WTC11 (cell line): ENCODE measurements around the gene COG5. TPM values are rescaled to one million over a fixed set of nuclear protein-coding genes. Genes with fewer than 3 reads are reported as not detected.

ENCODE experiments used
- ATAC-seq: fragments of 200-7000 bp; cut with Tn5 transposase; 2 replicates; pipeline ENCODE4 v1.10.0; 2021; ENCODE audit warnings: mild to moderate bottlenecking, moderate library complexity
- CTCF ChIA-PET: fragments of 300-600 bp; sonication (Branson Sonifier 250); formaldehyde crosslinking; loops from one replicate; lab custom pipeline; 2021; ENCODE audit warnings: antibody characterized with exemption; lab: Charles Lee
- POLR2A ChIA-PET: fragments of 350-600 bp; sonication (Branson Sonifier 250); formaldehyde crosslinking; loops from one replicate; lab custom pipeline; 2021; ENCODE audit warnings: antibody characterized with exemption; lab: Charles Lee
- DNase-seq: peaks from one replicate; pipeline ENCODE4 v3.0.0; 2021; ENCODE audit warnings: low spot score
- H3K27ac Mint-ChIP-seq: 2 replicates; pipeline ENCODE4 v1.8.0; 2021; ENCODE audit warnings: mixed read lengths
- H3K27me3 Mint-ChIP-seq: 2 replicates; pipeline ENCODE4 v1.8.0; 2021; ENCODE audit warnings: low read depth, mild to moderate bottlenecking, moderate library complexity, mixed read lengths
- H3K36me3 Mint-ChIP-seq: 2 replicates; pipeline ENCODE4 v1.8.0; 2021; ENCODE audit warnings: mixed read lengths
- H3K4me1 Mint-ChIP-seq: 2 replicates; pipeline ENCODE4 v1.8.0; 2022; ENCODE audit warnings: mixed read lengths
- H3K4me3 Mint-ChIP-seq: 2 replicates; pipeline ENCODE4 v1.8.0; 2021; ENCODE audit warnings: mild to moderate bottlenecking, moderate library complexity, mixed read lengths
- H3K9me3 Mint-ChIP-seq: 2 replicates; pipeline ENCODE4 v1.8.0; 2021; ENCODE audit warnings: mixed read lengths
- E2F5 ChIP-seq: sonication (generic); formaldehyde crosslinking; IDR thresholded peaks from 2 replicates; pipeline ENCODE4 v1.8.1; 2022; ENCODE audit warnings: mild to moderate bottlenecking, moderate library complexity, missing genetic modification reagents
- EMX1 ChIP-seq: fragments of 250-450 bp; sonication (Bioruptor Pico); IDR thresholded peaks from 2 replicates; pipeline ENCODE4 v1.8.0; 2021; ENCODE audit warnings: mild to moderate bottlenecking
- GABPB1 ChIP-seq: sonication (generic); formaldehyde crosslinking; IDR thresholded peaks from 2 replicates; pipeline ENCODE4 v1.8.1; 2023; ENCODE audit warnings: mild to moderate bottlenecking, missing genetic modification reagents
- GTF2I ChIP-seq: fragments of 250-450 bp; sonication (Bioruptor Pico); conservative IDR thresholded peaks from 2 replicates; pipeline ENCODE4 v1.4.0; 2021; ENCODE audit warnings: mild to moderate bottlenecking
- HMGXB4 ChIP-seq: sonication (generic); formaldehyde crosslinking; IDR thresholded peaks from 2 replicates; pipeline ENCODE4 v1.8.1; 2023; ENCODE audit warnings: mild to moderate bottlenecking, moderate library complexity, missing genetic modification reagents
- JAZF1 ChIP-seq: fragments of 250-450 bp; sonication (Bioruptor Pico); IDR thresholded peaks from 2 replicates; pipeline ENCODE4 v1.9.0; 2021; ENCODE audit warnings: moderate library complexity, mild to moderate bottlenecking, inconsistent platforms
- MAX ChIP-seq: sonication (generic); formaldehyde crosslinking; IDR thresholded peaks from 2 replicates; pipeline ENCODE4 v1.8.0; 2022; ENCODE audit warnings: mild to moderate bottlenecking, missing genetic modification reagents
- MXD4 ChIP-seq: fragments of 250-450 bp; sonication (Bioruptor Pico); IDR thresholded peaks from 2 replicates; pipeline ENCODE4 v1.8.0; 2021; ENCODE audit warnings: mild to moderate bottlenecking, moderate library complexity, borderline replicate concordance
- MYBL2 ChIP-seq: sonication (generic); formaldehyde crosslinking; IDR thresholded peaks from 2 replicates; pipeline ENCODE4 v1.8.1; 2023; ENCODE audit warnings: mild to moderate bottlenecking, moderate library complexity, missing genetic modification reagents
- NFE2L1 ChIP-seq: sonication (generic); formaldehyde crosslinking; IDR thresholded peaks from 2 replicates; pipeline ENCODE4 v1.8.1; 2023; ENCODE audit warnings: missing genetic modification reagents
- SMAD3 ChIP-seq: sonication (generic); formaldehyde crosslinking; IDR thresholded peaks from 2 replicates; pipeline ENCODE4 v1.8.0; 2022; ENCODE audit warnings: missing genetic modification reagents, mild to moderate bottlenecking, borderline replicate concordance
- SOX15 ChIP-seq: fragments of 250-450 bp; sonication (Bioruptor Pico); IDR thresholded peaks from 2 replicates; pipeline ENCODE4 v1.9.0; 2021; ENCODE audit warnings: mild to moderate bottlenecking
- SP1 ChIP-seq: sonication (generic); formaldehyde crosslinking; conservative IDR thresholded peaks from 2 replicates; pipeline ENCODE4 v1.8.1; 2022; ENCODE audit warnings: missing genetic modification reagents
- ZNF425 ChIP-seq: fragments of 250-450 bp; sonication (Bioruptor Pico); conservative IDR thresholded peaks from 2 replicates; pipeline ENCODE4 v1.9.0; 2021; ENCODE audit warnings: mild to moderate bottlenecking
- total RNA-seq: library from RNA; stranded (reverse); gene quantifications from 3 replicates; pipeline ENCODE4 v1.2.3, GENCODE V29; 2021
- TF ChIP-seq, protein P1 (sequence below): sonication (generic); formaldehyde crosslinking; IDR thresholded peaks from 2 replicates; pipeline ENCODE4 v1.8.0; 2022; ENCODE audit warnings: mild to moderate bottlenecking, missing genetic modification reagents
- TF ChIP-seq, protein P2 (sequence below): sonication (generic); formaldehyde crosslinking; IDR thresholded peaks from 2 replicates; pipeline ENCODE4 v1.8.0; 2023; ENCODE audit warnings: missing genetic modification reagents, mild to moderate bottlenecking, borderline replicate concordance
- TF ChIP-seq, protein P3 (sequence below): fragments of 250-450 bp; sonication (Bioruptor Pico); IDR thresholded peaks from 2 replicates; pipeline ENCODE4 v1.9.0; 2021; ENCODE audit warnings: mild to moderate bottlenecking
- TF ChIP-seq, protein P4 (sequence below): fragments of 200-600 bp; IDR thresholded peaks from 2 replicates; pipeline ENCODE4 v1.8.0; 2022; ENCODE audit warnings: antibody characterized with exemption

COG5 gene
- total RNA-seq, 1 experiment from 2014 or later, result 23.8 TPM

GRCh38 chr7:107332488-107333269 is 231.0 kb downstream of the COG5 start:
- no peak for ATAC-seq
- H3K4me3 Mint-ChIP-seq, result no peak overlapping the region
- CTCF ChIA-PET, result no interaction called here
- H3K36me3 Mint-ChIP-seq, result no peaks in the 10 kb centered on the region
- POLR2A ChIA-PET, result no interaction called here
- TF ChIP-seq, protein P1, sequence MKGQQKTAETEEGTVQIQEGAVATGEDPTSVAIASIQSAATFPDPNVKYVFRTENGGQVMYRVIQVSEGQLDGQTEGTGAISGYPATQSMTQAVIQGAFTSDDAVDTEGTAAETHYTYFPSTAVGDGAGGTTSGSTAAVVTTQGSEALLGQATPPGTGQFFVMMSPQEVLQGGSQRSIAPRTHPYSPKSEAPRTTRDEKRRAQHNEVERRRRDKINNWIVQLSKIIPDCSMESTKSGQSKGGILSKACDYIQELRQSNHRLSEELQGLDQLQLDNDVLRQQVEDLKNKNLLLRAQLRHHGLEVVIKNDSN (CRISPR knock-in tag), result no peak
- TF ChIP-seq E2F5 (CRISPR knock-in tag), result no peak
- TF ChIP-seq EMX1 (CRISPR knock-in tag), result no peak
- TF ChIP-seq, protein P2, sequence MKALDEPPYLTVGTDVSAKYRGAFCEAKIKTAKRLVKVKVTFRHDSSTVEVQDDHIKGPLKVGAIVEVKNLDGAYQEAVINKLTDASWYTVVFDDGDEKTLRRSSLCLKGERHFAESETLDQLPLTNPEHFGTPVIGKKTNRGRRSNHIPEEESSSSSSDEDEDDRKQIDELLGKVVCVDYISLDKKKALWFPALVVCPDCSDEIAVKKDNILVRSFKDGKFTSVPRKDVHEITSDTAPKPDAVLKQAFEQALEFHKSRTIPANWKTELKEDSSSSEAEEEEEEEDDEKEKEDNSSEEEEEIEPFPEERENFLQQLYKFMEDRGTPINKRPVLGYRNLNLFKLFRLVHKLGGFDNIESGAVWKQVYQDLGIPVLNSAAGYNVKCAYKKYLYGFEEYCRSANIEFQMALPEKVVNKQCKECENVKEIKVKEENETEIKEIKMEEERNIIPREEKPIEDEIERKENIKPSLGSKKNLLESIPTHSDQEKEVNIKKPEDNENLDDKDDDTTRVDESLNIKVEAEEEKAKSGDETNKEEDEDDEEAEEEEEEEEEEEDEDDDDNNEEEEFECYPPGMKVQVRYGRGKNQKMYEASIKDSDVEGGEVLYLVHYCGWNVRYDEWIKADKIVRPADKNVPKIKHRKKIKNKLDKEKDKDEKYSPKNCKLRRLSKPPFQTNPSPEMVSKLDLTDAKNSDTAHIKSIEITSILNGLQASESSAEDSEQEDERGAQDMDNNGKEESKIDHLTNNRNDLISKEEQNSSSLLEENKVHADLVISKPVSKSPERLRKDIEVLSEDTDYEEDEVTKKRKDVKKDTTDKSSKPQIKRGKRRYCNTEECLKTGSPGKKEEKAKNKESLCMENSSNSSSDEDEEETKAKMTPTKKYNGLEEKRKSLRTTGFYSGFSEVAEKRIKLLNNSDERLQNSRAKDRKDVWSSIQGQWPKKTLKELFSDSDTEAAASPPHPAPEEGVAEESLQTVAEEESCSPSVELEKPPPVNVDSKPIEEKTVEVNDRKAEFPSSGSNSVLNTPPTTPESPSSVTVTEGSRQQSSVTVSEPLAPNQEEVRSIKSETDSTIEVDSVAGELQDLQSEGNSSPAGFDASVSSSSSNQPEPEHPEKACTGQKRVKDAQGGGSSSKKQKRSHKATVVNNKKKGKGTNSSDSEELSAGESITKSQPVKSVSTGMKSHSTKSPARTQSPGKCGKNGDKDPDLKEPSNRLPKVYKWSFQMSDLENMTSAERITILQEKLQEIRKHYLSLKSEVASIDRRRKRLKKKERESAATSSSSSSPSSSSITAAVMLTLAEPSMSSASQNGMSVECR, result no peak
- no peak for TF ChIP-seq NFE2L1
- TF ChIP-seq, protein P3, sequence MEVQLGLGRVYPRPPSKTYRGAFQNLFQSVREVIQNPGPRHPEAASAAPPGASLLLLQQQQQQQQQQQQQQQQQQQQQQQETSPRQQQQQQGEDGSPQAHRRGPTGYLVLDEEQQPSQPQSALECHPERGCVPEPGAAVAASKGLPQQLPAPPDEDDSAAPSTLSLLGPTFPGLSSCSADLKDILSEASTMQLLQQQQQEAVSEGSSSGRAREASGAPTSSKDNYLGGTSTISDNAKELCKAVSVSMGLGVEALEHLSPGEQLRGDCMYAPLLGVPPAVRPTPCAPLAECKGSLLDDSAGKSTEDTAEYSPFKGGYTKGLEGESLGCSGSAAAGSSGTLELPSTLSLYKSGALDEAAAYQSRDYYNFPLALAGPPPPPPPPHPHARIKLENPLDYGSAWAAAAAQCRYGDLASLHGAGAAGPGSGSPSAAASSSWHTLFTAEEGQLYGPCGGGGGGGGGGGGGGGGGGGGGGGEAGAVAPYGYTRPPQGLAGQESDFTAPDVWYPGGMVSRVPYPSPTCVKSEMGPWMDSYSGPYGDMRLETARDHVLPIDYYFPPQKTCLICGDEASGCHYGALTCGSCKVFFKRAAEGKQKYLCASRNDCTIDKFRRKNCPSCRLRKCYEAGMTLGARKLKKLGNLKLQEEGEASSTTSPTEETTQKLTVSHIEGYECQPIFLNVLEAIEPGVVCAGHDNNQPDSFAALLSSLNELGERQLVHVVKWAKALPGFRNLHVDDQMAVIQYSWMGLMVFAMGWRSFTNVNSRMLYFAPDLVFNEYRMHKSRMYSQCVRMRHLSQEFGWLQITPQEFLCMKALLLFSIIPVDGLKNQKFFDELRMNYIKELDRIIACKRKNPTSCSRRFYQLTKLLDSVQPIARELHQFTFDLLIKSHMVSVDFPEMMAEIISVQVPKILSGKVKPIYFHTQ (CRISPR knock-in tag), result no peak
- TF ChIP-seq GABPB1, result no peak
- no peak for TF ChIP-seq SMAD3
- no peak for TF ChIP-seq SOX15 (CRISPR knock-in tag)
- no peak for TF ChIP-seq MAX (CRISPR knock-in tag)
- TF ChIP-seq, all 79 proteins: peak for 0
- no peaks in the 10 kb centered on the region for H3K4me1 Mint-ChIP-seq
- no peak overlapping the region; the same call in 1 of the 2 replicates for H3K27ac Mint-ChIP-seq
- H3K27me3 Mint-ChIP-seq, result no peaks in the 10 kb centered on the region
- DNase-seq, result no peak
- peaks cover 3% of the 10 kb centered on the region for H3K9me3 Mint-ChIP-seq

DNA sequence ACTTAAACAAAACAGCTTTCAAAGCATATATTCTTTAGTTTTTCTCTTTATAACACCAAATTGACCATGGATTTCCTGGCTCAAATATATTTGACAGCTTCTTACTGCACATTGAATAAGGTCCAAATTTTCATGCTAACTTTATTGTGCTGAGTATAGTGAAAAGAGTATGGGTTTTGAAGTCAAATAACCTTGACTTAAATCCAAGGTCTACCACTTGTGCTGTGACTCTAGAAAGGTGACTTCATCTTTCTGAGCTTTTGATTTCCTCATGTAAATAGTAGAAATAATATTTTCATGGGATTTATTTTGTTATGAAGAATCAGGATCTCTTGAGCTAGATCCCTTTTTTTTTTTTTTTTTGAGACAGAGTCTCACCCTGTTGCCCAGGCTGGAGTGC is 233.2 kb downstream of the COG5 start:
- ATAC-seq (no peak), DNase-seq (no peak)
- Mint-ChIP-seq H3K4me1 (no peaks in the 10 kb centered on the region), H3K27me3 (no peaks in the 10 kb centered on the region), H3K9me3 (no peaks in the 10 kb centered on the region), H3K4me3 (no peak overlapping the region), H3K27ac (no peak overlapping the region), H3K36me3 (no peaks in the 10 kb centered on the region)
- POLR2A ChIA-PET, result no interaction called here
- no peak for TF ChIP-seq HMGXB4
- TF ChIP-seq MXD4, result no peak
- no peak for TF ChIP-seq SOX15 (CRISPR knock-in tag)
- TF ChIP-seq, protein P4, sequence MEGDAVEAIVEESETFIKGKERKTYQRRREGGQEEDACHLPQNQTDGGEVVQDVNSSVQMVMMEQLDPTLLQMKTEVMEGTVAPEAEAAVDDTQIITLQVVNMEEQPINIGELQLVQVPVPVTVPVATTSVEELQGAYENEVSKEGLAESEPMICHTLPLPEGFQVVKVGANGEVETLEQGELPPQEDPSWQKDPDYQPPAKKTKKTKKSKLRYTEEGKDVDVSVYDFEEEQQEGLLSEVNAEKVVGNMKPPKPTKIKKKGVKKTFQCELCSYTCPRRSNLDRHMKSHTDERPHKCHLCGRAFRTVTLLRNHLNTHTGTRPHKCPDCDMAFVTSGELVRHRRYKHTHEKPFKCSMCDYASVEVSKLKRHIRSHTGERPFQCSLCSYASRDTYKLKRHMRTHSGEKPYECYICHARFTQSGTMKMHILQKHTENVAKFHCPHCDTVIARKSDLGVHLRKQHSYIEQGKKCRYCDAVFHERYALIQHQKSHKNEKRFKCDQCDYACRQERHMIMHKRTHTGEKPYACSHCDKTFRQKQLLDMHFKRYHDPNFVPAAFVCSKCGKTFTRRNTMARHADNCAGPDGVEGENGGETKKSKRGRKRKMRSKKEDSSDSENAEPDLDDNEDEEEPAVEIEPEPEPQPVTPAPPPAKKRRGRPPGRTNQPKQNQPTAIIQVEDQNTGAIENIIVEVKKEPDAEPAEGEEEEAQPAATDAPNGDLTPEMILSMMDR, result no peak
- TF ChIP-seq JAZF1 (CRISPR knock-in tag), result no peak
- no peak for TF ChIP-seq SMAD3
- no peak for TF ChIP-seq MYBL2 (CRISPR knock-in tag)
- no peak for TF ChIP-seq GTF2I
- no peak for TF ChIP-seq SP1 (CRISPR knock-in tag)
- no peak for TF ChIP-seq ZNF425 (CRISPR knock-in tag)
- CTCF ChIA-PET, result no interaction called here
